Fibroblast of mammary gland (primary cell): ENCODE data around the gene TBC1D5.

ENCODE experiments used
- DNase-seq: peaks from one replicate; pipeline ENCODE4 v3.0.0-alpha.2; 2010; ENCODE audit warnings: low read depth
- H3K4me3 ChIP-seq: 2 replicates; pipeline ENCODE4 v1.5.1; 2011; ENCODE audit warnings: low read depth, mild to moderate bottlenecking, low read length, moderate library complexity; ENCODE audit not compliant: control insufficient read depth
- TF ChIP-seq, protein P1 (sequence below): conservative IDR thresholded peaks from 2 replicates; pipeline ENCODE4 v1.5.1; 2011; ENCODE audit warnings: low read depth, low read length, inconsistent platforms; ENCODE audit not compliant: control insufficient read depth, insufficient read depth

TBC1D5 gene

DNA sequence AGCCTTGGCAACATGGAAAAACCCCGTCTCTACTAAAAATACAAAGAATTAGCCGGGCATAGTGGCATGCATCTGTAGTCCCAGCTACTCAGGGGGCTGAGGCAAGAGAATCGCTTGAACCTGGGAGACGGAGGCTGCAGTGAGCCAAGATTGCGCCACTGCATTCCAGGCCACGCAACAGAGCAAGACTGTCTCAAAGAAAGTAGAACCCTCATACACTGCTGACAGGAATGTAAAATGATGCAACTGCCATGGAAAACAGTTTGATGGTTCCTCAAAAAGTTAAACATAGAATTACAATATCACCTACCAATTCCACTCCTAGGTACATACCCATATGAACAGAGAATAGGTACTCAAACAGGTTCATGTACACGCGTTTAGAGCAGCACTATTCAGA is 158.9 kb downstream of the TBC1D5 start:
- TF ChIP-seq, protein P1, sequence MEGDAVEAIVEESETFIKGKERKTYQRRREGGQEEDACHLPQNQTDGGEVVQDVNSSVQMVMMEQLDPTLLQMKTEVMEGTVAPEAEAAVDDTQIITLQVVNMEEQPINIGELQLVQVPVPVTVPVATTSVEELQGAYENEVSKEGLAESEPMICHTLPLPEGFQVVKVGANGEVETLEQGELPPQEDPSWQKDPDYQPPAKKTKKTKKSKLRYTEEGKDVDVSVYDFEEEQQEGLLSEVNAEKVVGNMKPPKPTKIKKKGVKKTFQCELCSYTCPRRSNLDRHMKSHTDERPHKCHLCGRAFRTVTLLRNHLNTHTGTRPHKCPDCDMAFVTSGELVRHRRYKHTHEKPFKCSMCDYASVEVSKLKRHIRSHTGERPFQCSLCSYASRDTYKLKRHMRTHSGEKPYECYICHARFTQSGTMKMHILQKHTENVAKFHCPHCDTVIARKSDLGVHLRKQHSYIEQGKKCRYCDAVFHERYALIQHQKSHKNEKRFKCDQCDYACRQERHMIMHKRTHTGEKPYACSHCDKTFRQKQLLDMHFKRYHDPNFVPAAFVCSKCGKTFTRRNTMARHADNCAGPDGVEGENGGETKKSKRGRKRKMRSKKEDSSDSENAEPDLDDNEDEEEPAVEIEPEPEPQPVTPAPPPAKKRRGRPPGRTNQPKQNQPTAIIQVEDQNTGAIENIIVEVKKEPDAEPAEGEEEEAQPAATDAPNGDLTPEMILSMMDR, result no peak
- no peak for DNase-seq
- H3K4me3 ChIP-seq, result no peak overlapping the region

DNA sequence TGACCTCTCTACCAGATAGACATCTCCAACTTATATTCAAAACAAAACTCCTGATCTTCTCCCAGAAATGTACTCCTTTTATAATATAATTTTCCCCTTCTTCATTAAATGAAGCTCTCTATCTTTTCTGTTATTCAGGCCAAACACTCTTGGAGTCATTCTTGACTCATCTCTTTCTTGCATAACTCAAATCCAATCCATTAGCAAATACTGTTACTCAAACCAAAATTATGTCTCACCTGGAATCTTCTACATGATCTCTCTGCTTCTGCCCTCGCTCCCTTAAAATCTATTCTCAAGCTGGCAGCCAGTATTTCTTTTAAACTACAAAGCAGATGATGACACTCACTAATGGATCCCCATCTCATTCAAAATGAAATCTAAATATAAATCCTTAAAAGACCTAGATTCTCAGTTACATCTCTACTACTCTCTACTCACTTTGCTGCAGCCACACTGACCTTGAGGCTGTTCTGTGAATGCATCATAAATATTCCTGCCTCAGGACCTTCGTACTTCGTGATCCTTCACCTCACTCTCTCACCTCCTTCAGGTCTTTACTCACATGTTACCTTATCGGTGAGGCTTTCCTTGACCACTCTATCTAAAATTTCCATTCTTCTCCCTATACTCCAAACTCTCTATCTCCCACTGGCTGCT is 160.9 kb downstream of the TBC1D5 start:
- peak; percentile 66 for DNase-seq
- no peak overlapping the region for H3K4me3 ChIP-seq
- TF ChIP-seq, protein P1, result no peak

DNA sequence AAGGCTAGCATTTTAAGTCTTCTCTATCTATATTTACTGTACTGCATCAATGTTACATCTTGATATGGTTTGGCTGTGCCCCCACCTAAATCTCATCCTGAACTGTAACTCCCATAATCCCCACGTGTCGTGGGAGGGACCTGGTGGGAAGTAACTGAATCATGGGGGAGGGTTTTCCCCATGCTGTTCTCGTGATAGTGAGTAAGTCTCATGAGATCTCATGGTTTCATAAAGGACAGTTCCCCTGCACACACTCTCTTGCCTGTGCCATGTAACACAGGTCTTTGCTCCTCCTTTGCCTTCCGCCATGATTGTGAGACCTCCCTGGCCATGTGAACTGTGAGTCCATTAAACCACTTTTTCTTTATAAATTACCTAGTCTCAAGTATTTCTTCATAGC is 161.5 kb downstream of the TBC1D5 start:
- peak; percentile 5 for DNase-seq
- TF ChIP-seq, protein P1, result no peak
- no peak overlapping the region for H3K4me3 ChIP-seq

DNA sequence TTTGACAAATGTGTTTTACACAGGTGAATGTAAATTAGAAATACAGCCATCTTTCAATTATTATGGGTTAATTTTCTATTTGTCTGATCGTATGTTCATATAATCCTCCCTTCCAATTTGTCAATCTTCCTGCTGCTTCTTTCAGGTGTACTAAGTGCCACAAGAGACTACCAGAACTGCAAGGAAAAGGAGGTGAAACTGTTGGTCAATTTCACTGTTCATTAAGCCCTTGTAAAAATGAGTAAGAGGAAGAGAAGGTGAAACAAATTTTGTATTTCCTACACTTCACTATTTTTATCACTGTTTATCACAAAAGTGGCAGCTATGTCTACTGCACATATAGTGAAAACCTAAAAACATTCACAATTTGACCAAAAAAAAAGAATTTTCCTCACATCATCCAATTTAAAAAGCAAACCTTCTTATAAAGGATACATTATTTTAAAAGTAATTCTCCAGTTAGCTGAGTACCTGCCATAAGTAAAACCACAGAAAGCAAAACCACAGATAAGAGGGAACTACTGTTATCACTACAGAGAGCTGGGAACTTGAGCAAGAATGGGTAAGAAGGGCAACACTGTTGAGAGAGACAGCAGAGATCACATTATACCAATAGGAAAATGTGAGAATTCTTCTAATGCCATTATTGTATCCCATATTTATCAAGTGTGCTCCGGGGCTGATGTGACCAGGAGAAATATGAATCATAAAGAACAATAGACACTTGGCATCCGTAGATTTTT is 163.0 kb downstream of the TBC1D5 start:
- TF ChIP-seq, protein P1, result no peak
- no peak for DNase-seq
- H3K4me3 ChIP-seq, result no peak overlapping the region

DNA sequence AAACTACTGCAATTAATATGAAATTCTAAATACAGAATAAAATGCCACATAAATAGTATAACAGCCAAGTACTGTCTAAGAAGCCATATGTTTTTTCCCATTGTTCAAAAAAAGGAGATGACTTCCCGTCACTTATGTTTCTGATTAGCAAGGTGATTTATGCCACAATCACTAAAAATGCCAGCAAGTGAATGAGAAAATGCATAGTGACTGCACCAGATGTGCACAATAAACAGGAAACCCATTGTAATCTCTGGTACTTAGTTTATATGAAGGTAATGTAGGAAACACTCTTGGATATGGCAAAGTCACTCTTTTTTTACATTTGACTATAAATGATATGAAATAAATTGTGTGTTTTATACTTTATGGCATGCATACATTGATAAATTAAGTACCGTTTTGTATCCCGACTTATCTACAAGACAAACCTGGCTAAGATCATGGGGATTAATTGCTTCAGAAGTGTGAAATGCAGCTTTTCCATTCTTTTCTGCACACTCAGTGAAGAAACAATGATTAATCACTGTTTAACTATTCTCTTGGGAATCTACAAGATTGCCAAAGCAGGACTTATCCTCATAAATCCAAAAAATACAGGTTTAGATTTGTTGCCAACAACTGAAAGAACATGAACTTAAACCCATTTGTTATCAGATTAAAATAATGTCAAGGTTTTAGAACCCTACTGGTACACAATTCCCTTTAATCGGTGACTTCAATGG is 164.5 kb downstream of the TBC1D5 start:
- peak; percentile 45 for DNase-seq
- no peak overlapping the region for H3K4me3 ChIP-seq
- TF ChIP-seq, protein P1, result no peak

DNA sequence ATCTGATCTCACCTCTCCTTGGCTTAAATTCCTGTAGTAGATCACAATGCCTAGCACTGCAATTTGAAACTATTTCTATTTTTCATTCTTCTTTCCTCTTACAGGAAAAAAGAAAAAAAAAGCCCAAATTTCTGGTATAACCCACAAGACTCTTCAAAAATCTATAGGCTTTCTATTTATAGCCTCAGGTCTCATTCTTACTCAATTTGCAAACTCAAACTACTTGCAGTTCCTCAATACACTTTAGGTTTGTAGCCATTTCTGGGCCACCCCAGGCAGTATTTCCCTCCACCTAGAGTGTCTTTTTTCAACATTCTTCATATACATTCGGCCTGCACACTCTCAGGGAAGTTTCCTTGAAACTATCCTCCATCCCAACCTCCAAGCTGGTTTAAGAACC is 169.0 kb downstream of the TBC1D5 start:
- no peak overlapping the region for H3K4me3 ChIP-seq
- DNase-seq, result no peak
- TF ChIP-seq, protein P1, result no peak
